Fibroblast of mammary gland (primary cell): ENCODE measurements around the gene STPG1.
A peak's percentile ranks its signal among the peaks of the same experiment; 100 is the strongest.
"Not testable (repeated sequence)": the region's sequence is repeated elsewhere in the genome, so short reads cannot be mapped to it uniquely, and the experiment has no call there.

Experiments
- DNase-seq: peaks from one replicate; pipeline ENCODE4 v3.0.0-alpha.2; 2010; ENCODE audit warnings: low read depth
- H3K4me3 ChIP-seq: 2 replicates; pipeline ENCODE4 v1.5.1; 2011; ENCODE audit warnings: low read depth, mild to moderate bottlenecking, low read length, moderate library complexity; ENCODE audit not compliant: control insufficient read depth
- TF ChIP-seq, protein P1 (sequence below): conservative IDR thresholded peaks from 2 replicates; pipeline ENCODE4 v1.5.1; 2011; ENCODE audit warnings: low read depth, low read length, inconsistent platforms; ENCODE audit not compliant: control insufficient read depth, insufficient read depth

Gene STPG1, protein sequence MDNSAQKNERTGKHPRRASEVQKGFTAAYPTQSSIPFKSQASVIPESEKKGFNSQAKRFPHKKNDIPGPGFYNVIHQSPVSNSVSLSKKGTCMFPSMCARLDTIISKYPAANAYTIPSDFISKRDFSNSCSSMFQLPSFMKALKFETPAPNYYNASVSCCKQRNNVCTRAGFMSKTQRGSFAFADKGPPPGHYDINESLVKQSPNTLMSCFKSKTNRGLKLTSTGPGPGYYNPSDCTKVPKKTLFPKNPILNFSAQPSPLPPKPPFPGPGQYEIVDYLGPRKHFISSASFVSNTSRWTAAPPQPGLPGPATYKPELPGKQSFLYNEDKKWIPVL

DNA sequence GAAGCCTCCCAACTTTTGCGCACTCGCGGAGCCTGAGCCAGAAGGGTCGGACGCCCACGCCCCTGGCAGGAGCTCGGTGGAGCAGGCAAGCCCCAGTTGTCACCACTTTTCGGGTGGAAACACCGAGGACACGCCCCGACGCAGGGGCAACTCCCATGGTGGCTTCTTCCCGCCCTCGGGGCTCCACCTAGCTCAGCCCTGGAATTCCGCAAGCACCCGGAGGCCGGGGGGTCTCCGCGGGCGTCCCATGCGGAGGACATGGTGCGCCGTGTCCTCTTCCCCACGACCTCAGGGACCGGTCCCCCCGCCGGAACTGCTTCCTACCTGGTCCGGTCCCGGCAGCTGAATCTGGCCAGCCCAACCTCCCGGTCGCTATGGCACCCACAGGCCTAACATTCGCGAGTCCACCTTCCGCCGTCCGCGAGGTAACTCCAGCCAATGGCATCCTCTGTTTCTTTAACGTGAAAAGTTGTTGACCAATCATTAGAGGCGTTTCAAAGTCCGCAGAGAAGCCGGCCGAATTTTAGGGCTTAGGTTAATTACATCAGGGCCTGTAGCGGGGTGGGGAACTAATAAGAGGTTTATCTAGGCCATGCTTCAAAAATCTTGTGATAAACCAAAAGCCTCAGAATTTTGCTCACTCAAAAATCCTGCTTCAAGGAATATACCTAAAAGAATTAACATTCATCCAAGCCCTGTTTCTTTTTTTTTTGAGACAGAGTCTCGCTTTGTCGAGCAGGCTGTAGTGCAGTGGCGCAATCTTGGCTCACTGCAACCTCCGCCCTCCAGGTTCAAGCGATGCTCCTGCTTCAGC is at the start of gene STPG1:
STPG1 (minus strand) TSS at position 433 of the 814 bp plus-strand sequence. CDS start 12,394 bp downstream, outside the sequence.
- TF ChIP-seq, protein P1, sequence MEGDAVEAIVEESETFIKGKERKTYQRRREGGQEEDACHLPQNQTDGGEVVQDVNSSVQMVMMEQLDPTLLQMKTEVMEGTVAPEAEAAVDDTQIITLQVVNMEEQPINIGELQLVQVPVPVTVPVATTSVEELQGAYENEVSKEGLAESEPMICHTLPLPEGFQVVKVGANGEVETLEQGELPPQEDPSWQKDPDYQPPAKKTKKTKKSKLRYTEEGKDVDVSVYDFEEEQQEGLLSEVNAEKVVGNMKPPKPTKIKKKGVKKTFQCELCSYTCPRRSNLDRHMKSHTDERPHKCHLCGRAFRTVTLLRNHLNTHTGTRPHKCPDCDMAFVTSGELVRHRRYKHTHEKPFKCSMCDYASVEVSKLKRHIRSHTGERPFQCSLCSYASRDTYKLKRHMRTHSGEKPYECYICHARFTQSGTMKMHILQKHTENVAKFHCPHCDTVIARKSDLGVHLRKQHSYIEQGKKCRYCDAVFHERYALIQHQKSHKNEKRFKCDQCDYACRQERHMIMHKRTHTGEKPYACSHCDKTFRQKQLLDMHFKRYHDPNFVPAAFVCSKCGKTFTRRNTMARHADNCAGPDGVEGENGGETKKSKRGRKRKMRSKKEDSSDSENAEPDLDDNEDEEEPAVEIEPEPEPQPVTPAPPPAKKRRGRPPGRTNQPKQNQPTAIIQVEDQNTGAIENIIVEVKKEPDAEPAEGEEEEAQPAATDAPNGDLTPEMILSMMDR: no peak
- DNase-seq: peak; percentile 81
- peak within 1 kb of the TSS; percentile 83 for H3K4me3 ChIP-seq

- DNase-seq: peak; percentile 81
Measured at GRCh38 chr1:24462128-24462527, 48.5 kb upstream of the STPG1 start.

DNA sequence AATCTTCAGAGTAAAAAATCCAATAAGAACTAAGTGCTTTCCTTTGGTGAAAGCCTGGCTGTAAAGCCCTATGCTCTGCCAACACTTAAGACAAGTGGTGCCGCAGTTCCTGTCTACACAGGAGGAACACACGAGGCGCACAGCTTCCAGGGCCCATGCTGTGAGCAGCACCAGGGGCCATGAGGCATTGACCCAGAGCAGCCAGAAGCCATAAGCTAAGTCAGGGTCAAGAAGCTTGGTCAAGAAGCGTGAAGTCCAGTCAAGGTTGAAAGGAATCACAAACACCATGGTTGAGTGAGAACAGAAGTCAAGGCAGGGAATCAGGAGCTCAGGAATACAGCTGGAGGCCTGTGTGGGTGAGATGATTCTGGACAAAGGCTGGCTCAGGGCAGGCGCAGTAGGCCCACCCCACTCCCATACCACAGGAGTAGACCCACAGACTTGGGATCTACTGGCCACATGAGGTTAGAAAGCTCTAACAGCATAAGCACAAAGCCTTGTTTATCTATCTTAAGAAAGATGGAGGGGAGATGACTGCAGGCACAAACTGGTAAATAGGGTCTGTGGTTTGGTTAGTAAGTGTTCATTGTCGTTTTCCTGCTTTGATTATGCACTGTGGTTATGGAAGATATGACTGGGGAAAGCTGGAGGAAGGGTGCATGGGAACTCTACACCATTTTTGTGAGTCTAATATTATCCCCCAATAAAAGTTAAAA is 46.1 kb upstream of the STPG1 start:
- TF ChIP-seq, protein P1: no peak
- no peak for DNase-seq
- H3K4me3 ChIP-seq: no peak overlapping the region

More at GRCh38 chr1:24462128-24462527, 48.5 kb upstream of the STPG1 start:
- not testable (repeated sequence) for H3K4me3 ChIP-seq

- TF ChIP-seq, protein P1: no peak
- DNase-seq: no peak
- no peak overlapping the region for H3K4me3 ChIP-seq
Measured at GRCh38 chr1:24457866-24458265, 44.3 kb upstream of the STPG1 start.

GRCh38 chr1:24455272-24455671 is 41.7 kb upstream of the STPG1 start:
- no peak for DNase-seq
- no peak overlapping the region for H3K4me3 ChIP-seq
- TF ChIP-seq, protein P1: no peak

DNA sequence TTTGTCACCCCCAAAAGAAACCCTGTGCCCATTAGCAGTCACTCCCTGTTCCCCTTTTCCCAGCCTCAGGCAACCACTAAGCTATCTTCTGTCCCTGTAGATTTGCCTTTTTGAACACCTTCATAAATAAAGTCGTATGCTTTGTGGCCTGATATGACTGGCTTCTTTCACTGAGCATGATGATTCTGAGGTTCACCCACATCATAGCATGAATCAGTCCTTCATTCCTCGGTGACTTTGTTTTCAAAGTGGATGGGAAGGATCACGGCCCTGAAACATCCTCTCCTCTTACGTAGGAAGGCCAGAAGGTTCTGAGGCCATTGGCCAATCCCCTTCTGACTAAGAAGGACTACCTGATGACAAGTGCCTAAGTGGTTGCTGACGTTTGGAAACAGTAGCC is 41.1 kb upstream of the STPG1 start:
- no peak overlapping the region for H3K4me3 ChIP-seq
- TF ChIP-seq, protein P1: no peak
- DNase-seq: peak; percentile 30
